Measurements from ENCODE around the gene UBASH3B. TPM values are rescaled to one million over a fixed set of nuclear protein-coding genes. Genes with fewer than 3 reads are reported as not detected.

UBASH3B gene
- total RNA-seq, 2 donors from 2014 or later = 7.0 to 10.6 TPM

GRCh38 chr11:122634501-122634900 is 21.0 kb upstream of the UBASH3B start:
- H3K36me3 Mint-ChIP-seq (ENCODE audit: low read depth) = no peaks in the 10 kb centered on the region
- peaks cover 3% of the 10 kb centered on the region for H3K27me3 Mint-ChIP-seq
- no peaks in the 10 kb centered on the region for H3K4me1 Mint-ChIP-seq
- H3K4me3 Mint-ChIP-seq = no peak overlapping the region
- no peaks in the 10 kb centered on the region for H3K9me3 Mint-ChIP-seq
- no peak for ATAC-seq (replicated peaks)
- H3K27ac Mint-ChIP-seq = no peak overlapping the region

- no peak for ATAC-seq (replicated peaks)
- no peak overlapping the region for H3K27ac Mint-ChIP-seq
- no peaks in the 10 kb centered on the region for H3K36me3 Mint-ChIP-seq (ENCODE audit: low read depth)
- H3K9me3 Mint-ChIP-seq = no peaks in the 10 kb centered on the region
- H3K4me3 Mint-ChIP-seq = no peak overlapping the region
- H3K27me3 Mint-ChIP-seq = no peaks in the 10 kb centered on the region
- no peaks in the 10 kb centered on the region for H3K4me1 Mint-ChIP-seq
Observed at GRCh38 chr11:122637541-122637940, 18.0 kb upstream of the UBASH3B start.

GRCh38 chr11:122642472-122642922 is 13.0 kb upstream of the UBASH3B start:
- H3K27ac Mint-ChIP-seq = no peak overlapping the region
- peak; percentile 76 for ATAC-seq (replicated peaks)
- no peak overlapping the region for H3K4me3 Mint-ChIP-seq
- no peaks in the 10 kb centered on the region for H3K4me1 Mint-ChIP-seq
- H3K9me3 Mint-ChIP-seq = no peaks in the 10 kb centered on the region
- no peaks in the 10 kb centered on the region for H3K36me3 Mint-ChIP-seq (ENCODE audit: low read depth)
- no peaks in the 10 kb centered on the region for H3K27me3 Mint-ChIP-seq

GRCh38 chr11:122642971-122643370 is 12.6 kb upstream of the UBASH3B start:
- H3K4me3 Mint-ChIP-seq = no peak overlapping the region
- H3K36me3 Mint-ChIP-seq (ENCODE audit: low read depth) = no peaks in the 10 kb centered on the region
- no peak for ATAC-seq (replicated peaks)
- no peak overlapping the region for H3K27ac Mint-ChIP-seq
- H3K27me3 Mint-ChIP-seq = no peaks in the 10 kb centered on the region
- H3K4me1 Mint-ChIP-seq = no peaks in the 10 kb centered on the region
- H3K9me3 Mint-ChIP-seq = no peaks in the 10 kb centered on the region

- H3K4me1 Mint-ChIP-seq = no peaks in the 10 kb centered on the region
- no peaks in the 10 kb centered on the region for H3K27me3 Mint-ChIP-seq
- ATAC-seq (replicated peaks) = no peak
- no peak overlapping the region for H3K4me3 Mint-ChIP-seq
- H3K36me3 Mint-ChIP-seq (ENCODE audit: low read depth) = no peaks in the 10 kb centered on the region
- no peaks in the 10 kb centered on the region for H3K9me3 Mint-ChIP-seq
- H3K27ac Mint-ChIP-seq = no peak overlapping the region
Observed at GRCh38 chr11:122645847-122646246, 9.7 kb upstream of the UBASH3B start.

- Mint-ChIP-seq H3K9me3 (no peaks in the 10 kb centered on the region), H3K27me3 (no peaks in the 10 kb centered on the region), H3K27ac (no peak overlapping the region), H3K4me3 (no peak overlapping the region), H3K36me3 (ENCODE audit: low read depth) (no peaks in the 10 kb centered on the region), H3K4me1 (no peaks in the 10 kb centered on the region)
- ATAC-seq (replicated peaks) = no peak
Observed at GRCh38 chr11:122646549-122647340, 8.8 kb upstream of the UBASH3B start.

GRCh38 chr11:122647736-122648275 is 7.7 kb upstream of the UBASH3B start:
- no peak overlapping the region for H3K27ac Mint-ChIP-seq
- H3K4me1 Mint-ChIP-seq = no peaks in the 10 kb centered on the region
- no peak overlapping the region for H3K4me3 Mint-ChIP-seq
- H3K27me3 Mint-ChIP-seq = no peaks in the 10 kb centered on the region
- no peaks in the 10 kb centered on the region for H3K9me3 Mint-ChIP-seq
- H3K36me3 Mint-ChIP-seq (ENCODE audit: low read depth) = no peaks in the 10 kb centered on the region
- no peak for ATAC-seq (replicated peaks)

GRCh38 chr11:122649116-122649515 is 6.4 kb upstream of the UBASH3B start:
- H3K4me3 Mint-ChIP-seq = no peak overlapping the region
- H3K36me3 Mint-ChIP-seq (ENCODE audit: low read depth) = no peaks in the 10 kb centered on the region
- H3K27me3 Mint-ChIP-seq = no peaks in the 10 kb centered on the region
- no peaks in the 10 kb centered on the region for H3K9me3 Mint-ChIP-seq
- H3K27ac Mint-ChIP-seq = no peak overlapping the region
- no peak for ATAC-seq (replicated peaks)
- no peaks in the 10 kb centered on the region for H3K4me1 Mint-ChIP-seq

GRCh38 chr11:122650619-122651018 is 4.9 kb upstream of the UBASH3B start:
- no peaks in the 10 kb centered on the region for H3K27me3 Mint-ChIP-seq
- H3K4me1 Mint-ChIP-seq = peaks cover 5% of the 10 kb centered on the region
- H3K9me3 Mint-ChIP-seq = no peaks in the 10 kb centered on the region
- no peak overlapping the region for H3K27ac Mint-ChIP-seq
- ATAC-seq (replicated peaks) = no peak
- no peaks in the 10 kb centered on the region for H3K36me3 Mint-ChIP-seq (ENCODE audit: low read depth)
- no peak overlapping the region for H3K4me3 Mint-ChIP-seq

GRCh38 chr11:122652495-122652894 is 3.0 kb upstream of the UBASH3B start:
- no peak overlapping the region for H3K4me3 Mint-ChIP-seq
- H3K4me1 Mint-ChIP-seq = peaks cover 5% of the 10 kb centered on the region
- no peak for ATAC-seq (replicated peaks)
- no peak overlapping the region for H3K27ac Mint-ChIP-seq
- no peaks in the 10 kb centered on the region for H3K27me3 Mint-ChIP-seq
- no peaks in the 10 kb centered on the region for H3K9me3 Mint-ChIP-seq
- no peaks in the 10 kb centered on the region for H3K36me3 Mint-ChIP-seq (ENCODE audit: low read depth)

- Mint-ChIP-seq H3K4me3 (no peak overlapping the region), H3K4me1 (peaks cover 7% of the 10 kb centered on the region), H3K36me3 (ENCODE audit: low read depth) (no peaks in the 10 kb centered on the region), H3K27ac (no peak overlapping the region), H3K9me3 (no peaks in the 10 kb centered on the region), H3K27me3 (no peaks in the 10 kb centered on the region)
- no peak for ATAC-seq (replicated peaks)
Observed at GRCh38 chr11:122653916-122654585, 1.5 kb upstream of the UBASH3B start.

GRCh38 chr11:122656073-122656630 is 630 bp downstream of the UBASH3B start:
- Mint-ChIP-seq H3K36me3 (ENCODE audit: low read depth) (no peaks in the 10 kb centered on the region), H3K9me3 (no peaks in the 10 kb centered on the region), H3K4me1 (peaks cover 9% of the 10 kb centered on the region), H3K4me3 (peak overlapping the region; percentile 89), H3K27ac (peak overlapping the region; percentile 65), H3K27me3 (no peaks in the 10 kb centered on the region)
- peak; percentile 67 for ATAC-seq (replicated peaks)

GRCh38 chr11:122656631-122657101 is 1.1 kb downstream of the UBASH3B start:
- Mint-ChIP-seq H3K27me3 (no peaks in the 10 kb centered on the region), H3K27ac (peak overlapping the region; percentile 65), H3K36me3 (ENCODE audit: low read depth) (no peaks in the 10 kb centered on the region), H3K4me1 (peaks cover 9% of the 10 kb centered on the region), H3K4me3 (peak overlapping the region; percentile 89), H3K9me3 (no peaks in the 10 kb centered on the region)
- peak; percentile 38 for ATAC-seq (replicated peaks)

- Mint-ChIP-seq H3K9me3 (no peaks in the 10 kb centered on the region), H3K4me1 (peaks cover 17% of the 10 kb centered on the region), H3K36me3 (ENCODE audit: low read depth) (no peaks in the 10 kb centered on the region), H3K27ac (no peak overlapping the region), H3K27me3 (no peaks in the 10 kb centered on the region), H3K4me3 (no peak overlapping the region)
- ATAC-seq (replicated peaks) = no peak
Observed at GRCh38 chr11:122659676-122660554, 4.4 kb downstream of the UBASH3B start.

Data from activated T-helper 17 cell treated with anti-CD3 and anti-CD28 coated beads, Interleukin-2, amount 50 U/mL, for 72 hours (primary cell).